GM18873 (cell line): Measurements from ENCODE around the gene CARD11.

Source experiments
- ATAC-seq: cut with Tn5 transposase; IDR thresholded peaks from one replicate; pipeline ENCODE4 v1.9.1; 2021; ENCODE audit warnings: mild to moderate bottlenecking, moderate library complexity, moderate number of reproducible peaks; ENCODE audit not compliant: unreplicated experiment, low FRiP score

Gene CARD11

DNA sequence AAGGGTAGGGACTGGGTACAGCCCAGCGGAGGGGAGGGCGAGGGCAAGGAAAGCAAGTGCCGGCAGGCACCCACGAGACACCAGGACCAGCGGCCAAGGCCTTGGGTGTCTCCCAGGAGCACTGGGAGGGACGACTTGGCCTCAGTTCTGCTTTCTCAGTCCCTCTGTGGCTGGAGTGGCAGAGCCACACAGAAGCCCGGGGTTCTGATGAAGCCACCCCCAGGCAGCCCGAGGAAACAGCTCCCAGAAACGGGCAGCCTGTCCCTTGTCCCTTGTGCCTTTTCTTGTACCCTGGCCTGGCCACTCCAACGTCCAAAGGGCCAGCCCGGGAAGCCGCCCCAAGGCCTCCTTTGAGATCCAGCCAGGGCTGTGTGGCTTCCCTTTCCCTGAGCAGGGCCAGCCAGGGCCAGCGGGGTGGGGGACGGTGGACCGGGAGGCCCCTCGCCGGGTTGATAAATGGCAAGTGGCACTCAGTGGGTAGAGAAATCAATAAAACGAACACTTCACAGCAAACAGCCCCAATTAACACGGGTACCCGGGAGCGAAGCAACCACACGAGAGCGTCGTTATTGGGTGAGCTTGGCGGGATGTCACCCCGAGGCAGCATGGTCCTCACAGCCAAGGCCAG, 129.8 kb downstream of the CARD11 start:
- no peak for ATAC-seq

DNA sequence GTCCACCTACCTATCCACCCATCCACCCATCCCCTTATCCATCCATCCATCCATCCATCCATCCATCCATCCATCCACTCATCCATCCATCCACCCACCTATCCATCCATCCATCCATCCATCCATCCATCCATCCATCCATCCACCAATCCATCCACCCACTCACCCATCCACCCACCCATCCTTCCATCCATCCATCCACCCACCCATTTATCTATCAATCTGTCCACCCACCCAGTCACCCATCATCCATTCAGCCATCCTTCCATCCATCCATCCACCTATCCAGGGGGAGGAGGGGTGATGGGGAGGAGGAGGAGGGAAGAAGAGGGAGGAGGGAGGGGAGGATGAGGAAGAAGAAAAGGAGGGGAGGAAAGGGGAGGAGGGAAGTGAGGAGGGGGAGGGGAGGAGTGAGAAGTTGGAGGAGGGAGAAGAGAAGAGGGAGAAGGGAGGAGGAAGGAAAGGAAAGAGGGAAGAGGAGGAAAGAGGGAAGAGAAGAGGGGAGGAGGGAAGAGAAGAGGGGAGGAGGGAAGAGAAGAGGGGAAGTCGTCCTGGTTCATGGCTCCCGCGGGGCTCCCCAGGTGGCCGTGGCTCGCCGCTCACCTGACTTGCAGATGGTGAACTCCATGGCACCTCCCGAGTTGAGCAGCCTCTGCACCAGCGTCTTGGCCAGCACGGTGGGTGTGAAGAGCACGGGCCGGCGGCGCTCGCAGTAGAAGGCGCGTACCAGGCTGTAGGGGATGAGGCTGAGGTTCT, 130.8 kb downstream of the CARD11 start:
- no peak for ATAC-seq

DNA sequence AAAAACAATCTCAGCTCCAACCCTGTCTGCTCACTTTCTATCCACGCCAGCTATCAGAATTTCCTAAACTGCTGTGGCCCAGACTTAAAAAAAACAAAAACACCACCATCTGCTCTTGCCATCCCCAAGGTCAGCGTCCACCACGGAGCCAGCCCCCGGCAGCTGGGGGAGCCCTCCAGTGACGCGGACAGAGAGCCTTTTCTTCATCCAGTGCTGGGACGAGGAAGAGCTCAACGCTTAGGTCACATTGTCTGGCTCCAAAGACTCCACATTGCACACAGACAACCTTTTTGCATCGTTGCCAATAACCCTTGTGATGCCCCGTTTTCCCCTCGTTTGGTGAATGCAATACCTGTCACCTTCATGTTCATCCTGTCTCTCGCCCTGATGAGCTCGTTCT, 132.2 kb downstream of the CARD11 start:
- ATAC-seq, result no peak

DNA sequence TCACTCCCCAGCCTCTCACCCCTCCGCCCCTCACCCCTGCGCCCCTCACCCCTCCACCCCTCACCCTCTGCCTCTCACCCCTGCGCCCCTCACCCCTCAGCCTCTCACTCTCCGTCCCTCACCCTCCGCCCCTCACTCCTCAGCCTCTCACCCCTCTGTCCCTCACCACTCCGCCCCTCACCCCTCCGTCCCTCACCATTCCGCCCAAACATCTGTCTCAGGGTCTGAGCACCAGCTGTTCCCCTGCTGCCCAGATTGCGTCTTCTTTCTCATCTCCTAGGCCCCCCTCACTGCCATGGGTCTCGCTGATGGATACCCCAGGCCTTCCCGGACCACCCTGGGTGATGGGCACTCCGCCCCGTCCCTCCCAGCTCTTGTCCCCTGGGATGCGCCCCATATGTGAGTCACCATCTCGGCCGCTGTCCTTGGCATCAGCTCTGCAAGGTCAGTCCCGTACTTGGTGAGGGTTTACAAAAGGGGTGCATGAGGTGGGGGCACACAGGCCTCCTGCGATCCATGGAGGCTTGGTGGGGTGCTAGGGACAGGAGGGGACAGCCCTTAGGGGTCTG, 134.1 kb downstream of the CARD11 start:
- no peak for ATAC-seq

DNA sequence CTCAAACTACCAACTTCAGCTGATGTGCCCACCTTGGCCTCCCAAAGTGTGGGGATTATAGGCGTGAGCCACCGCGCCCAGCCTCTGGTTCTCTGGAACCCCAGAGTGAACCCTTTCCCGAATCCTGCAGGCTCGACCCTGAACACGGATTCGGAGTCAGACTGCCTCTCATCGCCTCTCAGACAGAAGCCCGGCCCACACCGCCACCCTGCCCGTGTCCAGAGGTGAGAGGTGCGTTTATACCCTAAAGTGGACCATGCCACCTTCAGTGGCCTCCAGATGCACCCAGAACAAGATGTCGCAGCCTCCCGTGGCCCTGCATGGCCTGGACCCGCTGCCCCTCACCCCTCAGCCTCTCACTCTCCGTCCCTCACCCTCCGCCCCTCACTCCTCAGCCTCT, 134.6 kb downstream of the CARD11 start:
- ATAC-seq, result no peak

DNA sequence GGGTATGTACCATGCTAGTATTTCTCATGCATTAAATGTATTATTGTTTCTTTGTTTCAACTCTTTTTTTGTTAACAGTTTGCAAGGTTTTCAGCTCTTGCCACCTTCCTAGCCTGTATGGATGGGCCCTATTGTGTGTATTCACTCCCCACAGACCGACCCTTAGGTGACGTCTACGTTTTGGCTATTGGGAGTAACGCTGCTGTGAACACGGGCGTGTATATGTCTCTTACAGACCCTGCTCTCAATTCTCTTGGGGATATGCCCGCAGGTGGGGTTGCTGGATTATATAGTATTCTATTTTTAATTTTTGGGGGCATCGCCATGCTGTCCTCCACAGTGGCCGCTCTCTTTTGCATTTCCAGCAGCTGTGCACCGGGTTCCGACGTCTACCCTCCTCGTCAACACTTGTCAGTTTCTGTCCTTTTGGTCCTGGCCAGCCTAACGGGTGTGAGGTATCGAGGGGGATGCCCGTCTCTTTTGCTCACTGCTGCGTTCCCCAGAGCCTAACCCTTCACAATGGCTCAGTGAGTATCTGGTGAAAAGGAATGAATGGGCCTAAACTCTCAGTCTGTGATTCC, 135.5 kb downstream of the CARD11 start:
- ATAC-seq, result no peak

DNA sequence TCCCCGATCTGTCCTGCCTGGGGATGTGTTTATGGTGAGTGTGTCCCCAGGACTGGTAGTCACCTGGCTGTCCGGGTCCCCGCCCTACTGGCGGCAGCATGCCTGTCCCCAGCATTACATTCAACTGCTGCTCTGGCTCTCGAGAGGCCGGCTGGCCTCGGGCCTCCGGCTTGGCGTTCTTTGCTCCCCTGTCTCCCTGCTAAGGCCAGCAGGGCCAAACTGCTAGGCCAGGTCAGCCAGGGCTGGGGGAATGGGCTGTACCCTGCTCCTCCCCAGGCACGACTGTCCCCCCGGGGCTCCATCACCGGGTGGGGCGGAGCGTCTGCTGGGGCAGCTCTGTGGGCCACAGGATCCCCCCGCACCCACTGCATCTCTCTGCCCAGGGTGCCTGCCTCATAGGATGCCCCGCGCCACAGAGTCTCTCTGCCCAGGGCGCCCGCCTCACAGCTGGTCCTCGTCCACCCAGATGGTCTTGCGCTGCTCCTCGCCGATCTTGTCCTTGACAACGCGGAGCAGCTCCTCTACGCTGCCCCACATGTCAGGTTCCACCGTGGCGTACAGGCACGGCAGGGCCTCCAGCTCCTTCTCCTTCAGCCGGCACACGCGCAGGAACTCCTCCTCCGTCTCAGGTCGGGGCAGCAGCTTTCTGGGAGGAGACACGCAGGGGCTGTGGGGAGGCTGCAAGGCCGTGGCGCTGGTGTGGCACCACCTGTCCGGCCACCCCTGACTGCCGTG, 137.3 kb downstream of the CARD11 start:
- no peak for ATAC-seq

DNA sequence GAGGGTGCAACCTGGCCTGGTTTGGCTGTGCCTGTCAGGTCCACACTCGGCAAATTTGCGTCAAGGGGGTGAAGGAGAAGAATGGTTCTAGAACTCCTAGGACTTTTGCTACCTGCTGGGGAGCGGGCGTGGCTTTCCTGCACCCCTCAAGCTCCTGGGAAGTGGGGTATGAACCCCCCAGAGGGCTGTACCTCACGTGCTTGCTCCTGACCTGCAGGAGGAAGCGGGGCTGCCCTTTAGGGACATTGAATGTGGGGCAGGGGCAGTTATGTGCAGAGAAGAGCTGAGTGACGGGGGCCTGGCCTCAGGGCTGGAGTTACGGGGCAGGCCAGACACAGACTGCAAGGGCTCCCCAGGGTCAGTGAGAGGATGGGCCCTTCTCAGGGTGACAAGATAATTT, 138.2 kb downstream of the CARD11 start:
- no peak for ATAC-seq

DNA sequence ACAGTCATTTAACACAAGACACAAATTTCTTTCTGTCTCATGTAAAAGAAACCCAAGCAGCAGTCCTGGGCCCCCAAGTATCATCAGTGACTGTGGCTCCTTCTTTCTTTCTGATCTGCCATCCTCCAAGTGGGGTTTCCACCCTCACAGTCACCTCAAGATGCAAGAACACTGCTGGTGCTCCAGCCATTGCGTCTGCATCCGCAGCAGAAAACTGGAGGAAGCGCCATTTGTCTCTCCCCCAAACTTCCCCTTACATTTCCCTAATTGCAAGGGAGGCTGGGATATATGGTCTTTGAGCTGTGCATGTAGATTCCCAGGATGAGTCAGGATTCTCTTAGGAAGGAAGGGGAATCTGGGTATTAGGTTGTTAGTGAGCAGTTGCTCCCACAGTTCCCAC, 138.6 kb downstream of the CARD11 start:
- no peak for ATAC-seq

DNA sequence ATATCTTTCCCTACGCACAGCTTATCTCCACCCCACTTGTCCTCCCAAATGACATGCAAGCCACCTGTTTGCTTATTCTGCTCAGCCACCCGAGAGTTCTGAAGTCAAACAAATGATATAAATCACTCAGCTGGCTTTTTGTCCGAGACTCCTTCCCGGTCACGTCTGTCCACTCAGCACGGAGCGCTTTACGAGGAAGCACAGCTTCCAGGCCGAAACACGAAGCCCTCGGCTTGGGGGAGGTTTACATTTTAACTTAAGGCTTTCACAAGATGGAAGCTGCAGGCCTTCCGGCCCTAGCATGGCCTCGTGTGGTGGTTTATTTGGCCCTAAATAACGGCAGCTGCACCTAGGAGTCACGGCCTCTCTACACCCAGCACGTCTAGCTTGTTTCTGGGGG, 139.5 kb downstream of the CARD11 start:
- no peak for ATAC-seq

DNA sequence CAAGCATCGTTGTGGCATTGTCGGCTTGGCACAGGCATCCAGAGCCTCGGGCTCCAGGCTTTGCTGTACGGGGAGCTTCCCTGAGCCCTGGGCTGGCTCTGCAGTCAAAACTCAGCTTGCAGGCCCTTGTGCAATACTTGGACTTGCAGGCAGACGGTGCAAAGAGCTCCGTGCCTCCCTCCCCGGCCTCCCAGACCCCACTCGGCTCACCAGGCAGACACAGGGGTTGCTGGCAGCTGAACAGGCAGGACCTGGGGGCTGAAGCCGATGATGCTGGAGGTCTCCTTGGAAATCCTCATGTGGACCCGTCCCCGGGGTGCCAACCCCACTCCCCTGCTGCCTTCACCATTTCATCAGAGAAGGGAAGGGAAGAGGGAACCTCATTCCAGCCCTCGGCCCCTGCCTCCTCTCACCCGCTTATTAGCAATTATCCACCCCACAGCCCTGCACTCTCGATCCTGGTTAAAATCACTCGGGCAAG, 139.9 kb downstream of the CARD11 start:
- ATAC-seq, result no peak

DNA sequence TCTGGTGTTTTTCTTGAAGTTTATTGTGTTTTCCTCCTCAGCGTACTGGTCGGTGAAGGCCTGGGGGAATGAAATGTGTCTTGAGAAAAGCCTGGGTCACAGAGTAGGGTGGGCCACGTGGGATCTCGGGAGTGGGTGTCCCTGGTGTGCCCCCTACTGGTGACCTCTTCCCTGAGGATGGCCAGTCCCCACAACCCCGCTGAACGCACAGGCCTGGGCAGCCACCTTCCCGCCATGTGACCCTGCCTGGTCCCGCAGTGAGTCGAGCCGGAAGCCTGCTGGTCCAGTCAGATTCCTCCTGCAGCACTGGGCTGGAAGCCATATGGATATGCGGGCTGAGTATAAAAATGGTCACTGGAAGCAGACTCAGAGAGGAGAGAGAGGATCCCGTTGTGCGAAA, 146.6 kb downstream of the CARD11 start:
- ATAC-seq, result no peak

DNA sequence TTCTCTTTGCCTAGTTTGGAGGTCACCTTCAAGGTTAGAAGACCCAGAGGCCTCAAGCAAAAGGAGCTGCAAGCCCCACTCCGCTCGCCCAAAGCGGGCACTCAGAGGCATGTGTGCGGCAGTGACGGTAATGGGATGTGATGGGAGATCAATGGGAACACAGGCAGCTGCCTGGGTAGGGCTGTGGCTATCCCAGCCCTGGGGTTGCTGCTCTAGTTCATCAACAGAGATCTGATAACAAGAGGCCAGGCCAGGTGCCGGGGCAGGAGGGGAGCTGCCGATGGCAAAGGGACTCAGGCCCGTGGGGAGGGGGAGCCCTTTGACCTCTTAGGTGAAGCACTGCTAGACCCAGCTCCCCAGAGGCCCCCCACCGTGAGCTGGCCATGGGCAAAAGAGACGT, 147.5 kb downstream of the CARD11 start:
- ATAC-seq, result no peak

DNA sequence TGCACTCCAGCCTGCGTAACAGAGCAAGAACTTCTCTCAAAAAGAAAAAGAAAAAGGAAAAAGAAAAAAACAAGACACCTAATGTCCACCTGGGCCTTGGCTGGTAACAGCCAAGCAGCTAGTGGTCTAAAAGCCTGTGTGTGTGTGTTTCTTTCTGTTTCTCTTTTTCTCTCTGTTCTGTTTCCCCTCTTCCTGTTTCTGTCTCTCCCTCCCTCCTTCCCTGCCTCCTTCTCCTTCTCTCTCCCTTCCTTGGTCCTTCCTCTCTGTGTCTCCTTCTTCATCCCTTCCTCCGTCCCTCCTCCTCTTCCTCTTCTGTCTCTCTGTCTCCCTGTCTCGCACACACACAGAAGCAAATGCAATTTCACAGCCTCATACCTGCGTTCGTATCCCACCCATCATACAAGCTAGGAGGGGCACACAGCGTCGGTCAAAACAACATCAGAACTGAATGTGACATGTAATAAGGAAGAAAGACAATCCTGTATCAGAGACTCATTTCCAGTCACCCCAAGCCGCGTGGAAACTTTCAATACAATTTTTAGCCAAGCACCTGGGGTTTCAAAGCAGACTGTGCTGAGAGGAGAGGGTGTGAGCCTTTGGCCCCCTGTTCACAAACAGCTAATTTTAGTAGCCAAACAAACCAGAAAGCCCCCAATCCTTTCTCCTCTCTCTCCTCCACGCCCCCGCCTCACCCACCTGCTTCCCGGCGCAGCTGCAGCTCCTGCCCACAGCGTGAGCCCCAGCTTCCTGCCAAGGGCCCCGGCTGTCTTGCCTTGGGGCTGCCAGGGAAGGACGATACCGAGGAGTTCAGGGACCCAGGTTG, 149.3 kb downstream of the CARD11 start:
- peak; percentile 69 for ATAC-seq

DNA sequence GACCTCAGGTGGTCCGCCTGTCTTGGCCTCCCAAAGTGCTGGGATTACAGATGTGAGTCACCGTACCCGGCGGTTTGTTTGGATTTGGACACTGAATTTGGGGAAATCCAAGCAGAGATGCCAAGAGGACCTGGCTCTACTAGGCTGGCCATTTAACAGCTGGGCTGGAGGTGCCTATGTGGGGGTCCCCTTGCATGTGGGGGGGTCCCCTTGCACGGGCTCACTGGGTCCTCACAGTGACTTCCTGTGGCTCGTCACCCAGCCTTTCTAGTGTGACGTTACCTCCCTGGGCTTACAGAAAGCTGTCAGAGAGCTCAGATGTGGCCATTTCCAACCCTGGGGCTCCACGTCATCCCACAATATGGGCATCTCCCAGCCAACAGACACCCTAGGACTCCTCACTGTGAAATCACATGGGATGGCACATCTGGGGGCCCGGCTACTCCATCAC, 150.2 kb downstream of the CARD11 start:
- peak; percentile 28 for ATAC-seq

DNA sequence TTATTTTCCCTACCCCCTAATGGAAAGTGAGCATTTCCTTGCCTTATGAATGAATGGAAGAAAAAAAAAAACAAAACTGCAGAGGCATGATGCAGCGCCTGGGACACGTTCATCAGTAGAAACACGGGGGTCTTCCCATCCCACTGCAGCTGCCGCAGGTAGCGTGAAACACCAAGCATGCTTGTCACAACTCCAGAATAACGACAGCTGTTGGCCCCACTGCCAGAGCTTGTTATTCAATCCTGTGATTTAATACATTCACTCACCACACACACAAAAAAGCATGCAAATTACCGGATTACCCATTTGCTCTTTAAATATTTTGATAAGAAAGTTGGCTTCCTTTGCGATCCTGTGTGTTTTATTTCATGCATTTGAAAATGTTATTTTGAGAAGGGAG, 151.1 kb downstream of the CARD11 start:
- ATAC-seq, result no peak

DNA sequence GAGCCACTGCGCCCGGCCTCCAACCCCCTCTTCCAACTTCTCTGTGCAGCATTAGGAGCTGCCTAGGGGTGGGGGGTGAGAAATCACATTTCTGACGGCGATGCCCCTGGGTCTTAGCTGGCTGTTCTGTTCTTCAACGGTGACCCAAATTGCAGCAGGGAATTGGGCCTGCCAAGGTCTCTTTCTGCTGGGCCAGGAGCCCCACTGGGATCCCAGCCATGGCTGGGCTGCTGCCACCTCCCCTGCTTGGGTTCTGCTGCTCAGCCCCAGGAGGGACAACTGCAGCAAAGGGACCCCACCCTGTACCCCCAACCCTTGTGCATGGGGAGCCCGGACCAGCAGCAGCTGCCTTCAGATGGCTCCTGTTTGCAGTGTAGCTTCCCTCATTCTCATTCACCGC, 155.9 kb downstream of the CARD11 start:
- ATAC-seq, result no peak

DNA sequence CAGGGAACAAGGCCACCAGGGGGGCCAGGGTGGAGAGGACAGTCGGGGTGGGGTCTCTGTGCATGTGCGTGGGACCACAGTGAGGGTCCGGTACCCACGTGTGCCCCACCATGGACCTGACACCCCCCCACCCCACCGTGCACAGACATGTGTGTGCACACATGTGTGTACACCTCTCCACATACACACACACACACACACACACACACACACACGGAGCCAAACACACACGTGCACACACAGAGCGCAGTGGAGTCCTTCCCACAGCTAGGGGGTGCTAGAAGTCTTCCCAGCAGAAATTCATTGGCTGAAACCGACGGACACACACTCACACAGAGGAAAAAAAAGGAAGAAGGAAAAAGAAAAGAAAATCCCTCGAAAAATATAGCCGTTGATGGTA, 156.8 kb downstream of the CARD11 start:
- ATAC-seq, result no peak

DNA sequence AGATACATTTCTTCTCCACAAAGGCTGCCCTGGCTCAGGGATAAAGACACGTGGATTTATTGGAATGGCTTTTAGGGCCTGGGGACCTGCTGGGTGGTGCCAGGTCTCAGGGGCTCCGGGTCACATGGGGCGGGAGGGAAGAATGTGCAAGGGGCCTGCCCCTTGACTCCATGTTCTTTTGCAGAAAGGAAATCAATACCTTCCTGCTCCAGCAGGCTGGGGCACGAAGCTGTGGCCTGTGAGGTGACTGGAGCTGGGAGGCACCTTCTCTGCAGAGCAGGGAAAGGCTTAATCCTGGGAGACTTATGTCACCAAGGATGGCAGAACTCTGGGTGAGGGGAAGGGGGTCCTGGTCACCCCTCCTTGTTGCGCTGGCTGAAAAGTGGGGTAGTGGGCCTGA, 157.3 kb downstream of the CARD11 start:
- ATAC-seq, result no peak

DNA sequence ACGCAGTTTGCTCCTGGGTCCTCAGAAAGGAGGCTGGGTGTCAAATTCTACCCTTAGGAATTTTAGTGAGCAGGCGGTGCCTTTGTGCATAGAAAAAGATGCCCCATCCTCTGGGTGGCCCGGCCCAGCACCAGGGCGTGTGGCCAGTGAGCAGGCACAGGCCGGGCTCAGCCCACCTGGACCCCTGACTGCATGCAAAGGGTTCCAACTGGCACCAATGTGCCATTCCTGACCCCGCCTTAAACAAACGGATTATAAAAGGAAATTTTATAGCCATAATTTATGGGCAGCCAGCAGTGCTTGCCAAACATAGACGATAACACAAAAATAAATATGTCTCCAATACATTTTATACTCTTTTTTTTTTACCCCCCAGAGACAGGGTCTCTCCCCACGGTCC, 159.5 kb downstream of the CARD11 start:
- ATAC-seq, result no peak
